ENCODE measurements around the gene ACE.

DNA sequence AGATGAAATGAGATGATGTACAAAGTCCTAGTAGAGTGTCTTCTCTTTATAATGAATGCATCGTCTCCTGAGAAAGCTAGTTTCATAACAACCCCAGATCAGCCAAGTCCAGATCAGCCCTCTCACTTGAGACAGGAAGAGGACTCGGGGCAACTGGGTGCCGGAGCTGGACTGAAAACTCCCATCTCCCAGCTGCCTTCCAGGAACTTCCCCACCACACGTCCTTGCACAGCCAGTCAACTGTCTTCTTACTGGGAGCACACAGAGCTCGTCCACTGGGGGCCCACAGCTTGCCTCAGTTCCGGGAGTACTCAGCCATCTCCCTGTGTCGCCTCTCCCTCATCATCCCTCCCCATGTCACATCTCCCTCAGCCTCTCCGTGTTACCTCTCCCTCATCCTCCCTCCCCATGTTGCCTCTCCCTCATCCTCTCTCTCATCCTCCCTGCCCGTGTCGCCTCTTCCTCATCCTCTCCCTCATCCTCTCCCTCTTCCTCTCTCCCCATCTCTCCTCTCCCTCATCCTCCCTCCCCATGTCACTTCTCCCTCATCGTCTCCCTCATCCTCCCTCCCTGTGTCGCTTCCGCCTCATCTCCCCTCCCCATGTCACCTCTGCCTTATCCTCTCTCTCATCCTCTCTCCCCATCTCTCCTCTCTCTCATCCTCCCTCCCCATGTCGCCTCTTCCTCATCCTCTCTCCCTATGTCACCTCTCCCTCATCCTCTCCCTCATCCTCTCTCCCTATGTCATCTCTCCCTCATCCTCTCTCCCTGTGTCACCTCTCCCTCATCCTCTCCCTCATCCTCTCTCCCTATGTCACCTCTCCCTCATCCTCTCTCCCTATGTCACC, 23.9 kb downstream of the ACE start:
- TF ChIP-seq, protein P1, sequence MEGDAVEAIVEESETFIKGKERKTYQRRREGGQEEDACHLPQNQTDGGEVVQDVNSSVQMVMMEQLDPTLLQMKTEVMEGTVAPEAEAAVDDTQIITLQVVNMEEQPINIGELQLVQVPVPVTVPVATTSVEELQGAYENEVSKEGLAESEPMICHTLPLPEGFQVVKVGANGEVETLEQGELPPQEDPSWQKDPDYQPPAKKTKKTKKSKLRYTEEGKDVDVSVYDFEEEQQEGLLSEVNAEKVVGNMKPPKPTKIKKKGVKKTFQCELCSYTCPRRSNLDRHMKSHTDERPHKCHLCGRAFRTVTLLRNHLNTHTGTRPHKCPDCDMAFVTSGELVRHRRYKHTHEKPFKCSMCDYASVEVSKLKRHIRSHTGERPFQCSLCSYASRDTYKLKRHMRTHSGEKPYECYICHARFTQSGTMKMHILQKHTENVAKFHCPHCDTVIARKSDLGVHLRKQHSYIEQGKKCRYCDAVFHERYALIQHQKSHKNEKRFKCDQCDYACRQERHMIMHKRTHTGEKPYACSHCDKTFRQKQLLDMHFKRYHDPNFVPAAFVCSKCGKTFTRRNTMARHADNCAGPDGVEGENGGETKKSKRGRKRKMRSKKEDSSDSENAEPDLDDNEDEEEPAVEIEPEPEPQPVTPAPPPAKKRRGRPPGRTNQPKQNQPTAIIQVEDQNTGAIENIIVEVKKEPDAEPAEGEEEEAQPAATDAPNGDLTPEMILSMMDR (conservative IDR thresholded peaks at IDR 0.05; ENCODE audit: low read depth in 2 of 2) = no peak
- no peak for TF ChIP-seq POLR2AphosphoS5 (IDR thresholded peaks at IDR 0.05; ENCODE audit: low read depth)
- TF ChIP-seq ZNF114 (CRISPR knock-in tag; IDR thresholded peaks at IDR 0.05) = no peak
- no peak for TF ChIP-seq CREB1 (CRISPR knock-in tag; IDR thresholded peaks at IDR 0.05; ENCODE audit: low read depth)
- TF ChIP-seq EZH2 (IDR thresholded peaks at IDR 0.05; ENCODE audit: low read depth, unreplicated experiment) = no peak
- TF ChIP-seq EZH2phosphoT487 (IDR thresholded peaks at IDR 0.05; ENCODE audit: unreplicated experiment) = no peak
